ENCODE data around the gene PNMA8A.
"Not testable (repeated sequence)": the region's sequence is repeated elsewhere in the genome, so short reads cannot be mapped to it uniquely, and the experiment has no call there.

PNMA8A gene

DNA sequence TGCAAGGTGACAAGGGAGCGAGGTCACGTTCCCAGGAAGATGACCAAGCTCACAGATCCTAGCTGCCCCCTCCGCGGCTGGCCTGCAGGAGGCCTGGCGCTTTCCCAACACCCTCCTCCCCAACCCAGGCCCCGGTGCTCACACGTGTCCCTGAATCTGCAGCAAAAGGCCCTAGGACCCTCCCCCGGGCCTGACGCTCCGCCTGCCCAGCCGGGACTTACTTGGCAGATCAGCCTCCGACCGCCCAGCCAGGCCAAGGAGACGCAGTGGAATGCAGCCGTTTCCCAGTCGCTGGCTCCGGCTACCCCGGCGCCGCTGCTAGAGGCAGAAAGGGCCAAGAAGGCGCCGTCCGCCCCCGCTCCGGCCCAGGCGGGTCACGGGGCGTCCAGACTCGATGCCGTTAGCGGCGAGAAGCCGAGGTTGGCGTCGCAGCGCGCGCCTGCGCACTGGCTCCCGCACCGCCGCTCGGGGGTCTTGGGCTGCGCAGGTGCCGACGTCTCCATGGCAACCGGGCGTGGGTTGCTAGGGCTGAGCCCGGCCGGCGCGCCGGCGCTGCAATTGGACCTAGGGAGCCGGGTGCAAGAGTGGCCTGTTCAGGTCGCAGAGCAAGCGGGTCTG is at the start of gene PNMA8A:
TSS of gene PNMA8A (minus strand) at position 448 of the 618 bp plus-strand sequence. CDS start 528 bp downstream, outside the sequence.
- DNase-seq, result peak in 1 of 2 donors; percentile 32

DNA sequence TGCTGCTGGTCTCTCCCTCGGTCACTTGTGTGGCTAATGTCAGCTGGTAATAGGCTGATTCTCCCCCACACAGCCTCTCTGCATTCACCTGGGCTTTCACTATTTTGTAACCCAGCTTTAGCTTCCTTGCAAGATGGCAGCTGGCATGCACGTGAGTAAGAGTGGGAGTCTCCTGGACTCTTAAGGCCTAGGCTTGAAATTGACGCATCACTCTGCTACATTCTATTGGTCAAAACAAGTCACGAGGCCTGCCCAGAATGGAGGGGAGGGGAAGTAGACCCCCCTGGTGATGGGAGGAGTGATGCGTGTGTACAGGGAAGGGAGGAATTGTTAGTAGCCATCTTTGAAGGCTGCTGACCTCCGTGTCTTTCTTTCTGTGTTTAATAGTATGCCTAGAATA is 49.3 kb upstream of the PNMA8A start:
- no peak for DNase-seq

DNA sequence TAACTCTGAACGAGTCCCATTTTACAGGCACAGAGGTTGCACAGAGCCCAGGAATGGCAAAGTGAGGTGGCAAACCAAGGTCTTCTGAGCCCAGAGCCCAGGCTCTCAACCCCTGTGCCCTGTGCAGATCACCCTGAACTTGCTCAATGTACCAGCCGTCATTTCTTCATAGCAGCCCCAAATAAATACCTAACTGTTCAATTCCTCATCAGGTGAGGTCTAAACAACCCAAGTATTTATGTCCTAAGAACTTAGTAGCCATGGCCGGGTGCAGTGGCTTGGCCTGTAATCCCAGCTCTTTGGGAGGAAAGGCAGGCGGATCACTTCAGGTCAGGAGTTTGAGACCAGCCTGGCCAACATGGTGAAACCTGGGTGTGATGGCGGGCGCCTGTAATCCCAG is 46.1 kb upstream of the PNMA8A start:
- DNase-seq, result no peak

GRCh38 chr19:46515879-46516350 is 44.6 kb upstream of the PNMA8A start:
- peak; percentile 13 to 50 for DNase-seq

DNA sequence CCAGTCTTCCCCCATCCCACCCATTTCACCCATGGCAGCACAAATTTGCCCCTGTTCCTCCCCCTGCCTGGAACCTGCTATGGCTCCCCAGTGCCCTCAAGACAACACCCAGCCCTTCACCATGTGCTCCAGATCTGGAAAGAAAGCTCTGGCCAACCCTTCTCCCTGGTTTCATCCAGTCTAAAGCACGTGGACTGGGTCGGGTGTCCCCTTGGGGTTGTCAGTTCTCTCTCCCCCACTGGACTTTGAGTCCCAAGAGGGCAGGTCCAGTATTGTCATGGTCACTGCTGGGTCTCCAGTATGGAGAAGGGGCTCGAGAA is 43.9 kb upstream of the PNMA8A start:
- DNase-seq, result no peak

- DNase-seq, result no peak
Measured at GRCh38 chr19:46514589-46515289, 43.4 kb upstream of the PNMA8A start.

GRCh38 chr19:46513461-46514236 is 42.3 kb upstream of the PNMA8A start:
- DNase-seq, result peak; percentile 70 to 75

GRCh38 chr19:46511237-46511636 is 39.9 kb upstream of the PNMA8A start:
- no peak for DNase-seq

- no peak for DNase-seq
Measured at GRCh38 chr19:46508206-46508605, 36.8 kb upstream of the PNMA8A start.

DNA sequence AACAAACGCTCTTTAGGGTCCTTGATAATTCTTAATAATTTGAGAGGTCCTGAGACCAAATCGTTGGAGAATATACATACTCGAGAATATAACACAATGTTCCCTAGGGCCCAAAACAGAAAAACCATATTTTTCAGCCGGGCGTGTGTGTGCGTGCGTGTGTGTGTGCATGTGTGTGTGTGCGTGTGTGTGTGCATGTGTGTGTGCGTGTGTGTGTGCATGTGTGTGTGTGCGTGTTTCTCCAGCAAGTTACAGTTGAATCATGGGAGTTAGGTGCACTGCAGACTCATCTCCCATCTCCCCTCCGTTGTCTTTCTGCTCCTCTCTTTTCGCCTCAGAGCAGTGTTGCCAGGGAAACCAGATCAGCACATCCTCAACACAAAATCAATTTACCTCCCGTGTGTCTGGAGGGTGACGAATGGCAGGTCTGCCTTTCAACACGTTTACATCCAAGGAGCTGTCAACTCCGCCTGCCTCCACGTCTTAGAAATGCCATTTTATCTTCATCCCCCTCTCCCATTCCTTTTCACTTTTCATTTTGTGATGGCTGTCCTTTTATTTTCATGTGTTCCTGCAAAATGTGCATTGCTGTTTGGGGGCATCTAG is 32.6 kb upstream of the PNMA8A start:
- DNase-seq, result no peak

- no peak for DNase-seq
Measured at GRCh38 chr19:46502891-46503290, 31.5 kb upstream of the PNMA8A start.

DNA sequence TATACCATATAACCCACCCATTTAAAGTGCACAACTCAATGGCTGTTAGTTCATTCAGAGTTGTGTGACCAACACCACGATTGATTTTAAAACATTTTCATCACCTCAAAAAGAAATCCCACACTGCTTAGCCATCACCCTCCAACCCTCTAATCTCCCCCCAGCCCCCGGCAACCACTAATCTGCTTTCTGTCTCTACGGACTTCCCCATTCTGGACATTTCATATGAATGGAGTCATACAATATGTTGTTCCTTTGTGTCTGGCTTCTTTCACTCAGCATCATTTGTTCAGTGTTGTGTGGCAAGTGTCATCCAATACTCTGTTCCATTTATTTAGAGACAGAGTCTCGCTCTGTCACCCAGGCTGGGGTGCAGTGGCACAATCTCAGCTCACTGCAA is 28.3 kb upstream of the PNMA8A start:
- DNase-seq, result no peak

DNA sequence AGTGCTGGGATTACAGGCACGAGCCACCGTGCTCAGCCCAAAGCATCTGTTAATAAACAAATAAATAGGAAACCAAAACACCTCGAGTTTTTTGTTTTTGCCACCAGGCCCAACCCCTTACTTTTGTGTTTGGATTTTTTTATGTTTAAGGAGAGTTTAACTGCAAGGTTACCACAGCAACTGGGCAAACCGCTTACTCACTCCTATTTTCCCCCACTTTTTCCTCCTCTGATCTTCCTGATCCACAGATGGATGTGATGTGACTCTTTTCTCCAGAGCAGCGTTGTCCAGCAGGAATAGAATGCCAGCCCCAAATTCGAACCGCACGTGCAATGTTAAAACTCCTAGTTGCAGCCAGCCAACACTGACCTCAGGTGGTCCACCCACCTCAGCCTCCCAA is 26.4 kb upstream of the PNMA8A start:
- no peak for DNase-seq

DNA sequence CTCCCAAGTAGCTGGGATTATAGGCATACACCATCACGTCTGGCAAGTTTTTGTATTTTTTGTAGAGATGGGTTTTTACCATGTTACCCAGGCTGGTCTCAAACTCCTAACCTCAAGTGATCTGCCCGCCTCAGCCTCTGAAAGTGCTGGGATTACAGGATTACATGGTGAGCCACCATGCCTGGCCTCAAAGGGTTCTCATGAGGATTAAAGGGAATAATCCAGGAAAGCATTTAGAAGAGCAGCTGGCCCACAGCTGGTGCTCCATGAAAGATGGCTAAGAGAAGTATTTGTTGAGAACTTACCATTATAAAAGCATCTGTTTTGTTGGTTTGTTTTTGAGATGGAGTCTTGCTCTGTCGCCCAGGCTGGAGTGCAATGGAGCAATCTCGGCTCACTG is 25.5 kb upstream of the PNMA8A start:
- not testable (repeated sequence) for DNase-seq

- no peak for DNase-seq
Measured at GRCh38 chr19:46496304-46496703, 24.9 kb upstream of the PNMA8A start.

DNA sequence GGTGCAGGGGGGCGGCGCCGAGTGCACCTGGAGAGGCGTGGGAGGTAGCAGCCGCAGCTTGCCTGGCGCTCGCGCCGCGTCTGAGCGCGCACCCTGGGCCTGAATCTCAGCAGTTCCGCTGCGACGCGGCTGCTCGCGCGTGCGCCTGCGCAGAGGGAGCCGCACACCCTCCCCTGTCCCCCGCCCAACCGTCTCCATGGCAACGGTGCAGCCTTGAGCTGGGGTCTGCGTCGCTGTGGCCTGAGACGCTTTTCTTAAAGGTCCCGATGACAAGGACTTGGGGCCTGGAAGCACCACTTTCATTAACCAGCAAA is 24.4 kb upstream of the PNMA8A start, which contains the start of gene PNMA8B:
TSS of gene PNMA8B (minus strand) at position 82 of the 314 bp plus-strand sequence. CDS start 402 bp downstream, outside the sequence.
- peak; percentile 27 to 67 for DNase-seq

- no peak for DNase-seq
Measured at GRCh38 chr19:46494941-46495785, 23.8 kb upstream of the PNMA8A start.

DNA sequence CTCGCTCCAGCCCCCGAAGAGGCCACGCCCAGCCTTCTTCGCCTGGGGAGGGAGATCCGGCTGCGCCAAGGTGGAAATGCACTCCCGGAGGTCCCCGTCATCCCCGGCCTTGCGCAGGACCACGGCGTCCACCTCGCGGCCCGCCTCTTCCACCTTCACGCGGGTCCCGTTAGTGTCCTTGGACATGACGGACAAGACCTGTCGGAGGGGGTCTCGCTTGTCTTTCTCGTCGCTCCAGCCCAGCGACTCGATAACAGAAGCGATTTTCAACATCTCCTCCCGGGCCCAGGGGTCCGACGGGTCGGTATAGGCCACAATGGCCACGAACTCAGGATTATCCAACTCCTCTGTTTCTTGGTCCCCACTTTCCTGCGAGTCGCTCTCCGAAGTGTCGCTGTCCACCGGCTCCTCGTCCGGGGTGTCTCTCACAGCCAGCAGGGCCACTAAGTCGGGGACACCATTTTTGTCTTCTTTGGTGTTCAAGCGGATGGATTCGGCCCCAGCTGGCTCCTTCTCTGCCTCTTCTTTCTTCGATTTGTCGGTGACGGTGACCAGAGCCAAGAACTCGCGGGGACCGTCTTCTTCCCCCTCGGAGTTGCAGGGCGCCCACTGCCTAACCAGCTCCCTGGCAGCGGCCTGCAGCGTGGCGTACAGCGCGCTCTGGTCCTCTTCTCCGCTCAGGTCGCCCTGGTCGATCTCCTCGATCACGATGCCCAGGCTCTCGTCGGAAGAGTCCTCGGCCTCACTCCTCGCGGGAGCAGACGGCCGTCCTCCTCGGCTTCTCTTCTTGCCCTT is 23.0 kb upstream of the PNMA8A start:
- DNase-seq, result no peak

DNA sequence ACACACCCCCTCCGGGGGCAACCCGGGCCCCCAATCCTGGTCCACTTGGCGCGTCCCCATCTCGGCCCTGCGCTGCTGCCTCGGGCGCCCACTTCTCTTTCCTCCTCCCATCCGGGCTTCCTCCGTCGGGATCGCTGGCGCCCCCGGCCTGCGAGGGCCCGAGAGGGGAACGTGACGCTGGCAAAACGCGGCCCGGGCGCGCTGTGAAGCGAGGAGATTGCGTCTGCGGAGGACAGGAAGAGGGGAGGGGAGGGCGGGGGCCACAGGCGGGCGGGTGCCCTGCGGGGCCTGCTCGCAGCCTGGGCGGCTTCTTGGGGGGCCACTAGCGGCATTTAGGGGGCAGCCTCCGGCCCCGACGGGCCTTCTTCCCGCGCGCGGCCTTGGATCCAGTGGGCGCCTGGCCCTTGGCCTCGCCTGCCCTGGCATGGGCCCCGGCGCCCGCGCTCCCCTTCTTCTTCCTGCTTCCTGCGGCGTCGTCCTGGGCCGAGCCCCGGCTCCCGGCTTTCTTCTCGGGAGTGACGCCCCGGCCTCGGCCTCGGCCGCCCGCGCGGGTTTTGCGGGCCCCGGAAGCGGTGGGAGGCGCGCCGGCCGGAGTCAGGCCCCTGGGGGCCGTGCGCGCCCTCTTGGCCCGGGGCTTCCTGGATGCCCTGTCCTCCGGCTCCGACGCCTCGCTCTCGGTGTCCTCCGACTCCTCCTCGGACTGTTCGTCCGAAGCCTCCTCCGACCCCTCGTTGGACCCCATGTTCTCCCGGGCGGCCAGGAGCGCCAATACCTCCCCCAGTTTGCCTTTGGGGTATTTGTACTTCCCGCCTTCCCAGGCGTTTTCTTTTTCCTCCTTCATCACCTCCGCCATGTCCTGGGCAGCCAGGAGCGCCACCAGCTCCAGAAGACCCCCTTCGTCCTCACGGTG is 22.1 kb upstream of the PNMA8A start:
- peak; percentile 11 to 29 for DNase-seq

GRCh38 chr19:46492841-46493235 is 21.5 kb upstream of the PNMA8A start:
- no peak for DNase-seq
